Hepatocyte (in vitro differentiated cells): Measurements from ENCODE around the gene BIN1. TPM values are rescaled to one million over a fixed set of nuclear protein-coding genes. Genes with fewer than 3 reads are reported as not detected.

ENCODE experiments used
- DNase-seq: peaks from one replicate; pipeline ENCODE4 v3.0.0-alpha.2; 2016; ENCODE audit warnings: low spot score
- H2AFZ ChIP-seq: fragments of 200-600 bp; sonication (generic); 2 replicates; pipeline ENCODE4 v1.6.0; 2016; ENCODE audit warnings: antibody characterized with exemption, mild to moderate bottlenecking
- H3K27ac ChIP-seq: fragments of 200-600 bp; sonication (generic); 2 replicates; pipeline ENCODE4 v1.5.1; 2016; ENCODE audit warnings: mild to moderate bottlenecking
- H3K27me3 ChIP-seq: fragments of 200-600 bp; sonication (generic); 2 replicates; pipeline ENCODE4 v1.6.1; 2016
- H3K36me3 ChIP-seq: fragments of 200-600 bp; sonication (generic); replicated peaks from 2 replicates; pipeline ENCODE4 v1.5.1; 2016; ENCODE audit warnings: low read depth; ENCODE audit not compliant: insufficient read depth
- H3K4me1 ChIP-seq: fragments of 200-600 bp; sonication (generic); 2 replicates; pipeline ENCODE4 v1.5.1; 2016; ENCODE audit warnings: mild to moderate bottlenecking, moderate library complexity; ENCODE audit not compliant: insufficient read depth
- H3K4me2 ChIP-seq: fragments of 200-600 bp; sonication (generic); 2 replicates; pipeline ENCODE4 v1.6.0; 2016
- H3K4me3 ChIP-seq: fragments of 200-600 bp; sonication (generic); 2 replicates; pipeline ENCODE4 v1.5.1; 2016; ENCODE audit warnings: mild to moderate bottlenecking
- H3K79me2 ChIP-seq: fragments of 200-600 bp; sonication (generic); 2 replicates; pipeline ENCODE4 v1.6.0; 2017; ENCODE audit warnings: mild to moderate bottlenecking
- H3K9me2 ChIP-seq: fragments of 200-600 bp; sonication (generic); replicated peaks from 2 replicates; pipeline ENCODE4 v1.6.0; 2017; ENCODE audit warnings: mild to moderate bottlenecking; ENCODE audit not compliant: insufficient read depth
- H3K9me3 ChIP-seq: fragments of 200-600 bp; sonication (generic); 2 replicates; pipeline ENCODE4 v1.5.1; 2016; ENCODE audit warnings: low read depth, mild to moderate bottlenecking
- H4K20me1 ChIP-seq: fragments of 200-600 bp; sonication (generic); 2 replicates; pipeline ENCODE4 v1.6.0; 2016; ENCODE audit warnings: mild to moderate bottlenecking; ENCODE audit not compliant: insufficient read depth, poor library complexity, severe bottlenecking
- EZH2 ChIP-seq: fragments of 200-600 bp; sonication (generic); IDR thresholded peaks from 2 replicates; pipeline ENCODE4 v1.6.1; 2016; ENCODE audit warnings: antibody characterized with exemption, mild to moderate bottlenecking, borderline replicate concordance
- EZH2phosphoT487 ChIP-seq: fragments of 200-600 bp; sonication (generic); IDR thresholded peaks from one replicate; pipeline ENCODE4 v1.6.1; 2018; ENCODE audit warnings: antibody characterized with exemption, mild to moderate bottlenecking, low read depth, moderate library complexity; ENCODE audit not compliant: unreplicated experiment, severe bottlenecking
- WGBS: methylation state at CpG from one replicate; pipeline ENCODE4 v1.1.6; 2016; ENCODE audit warnings: low lambda C conversion rate; ENCODE audit errors: missing lambda C conversion rate; 5-methylcytosine and 5-hydroxymethylcytosine counted together
- polyA plus RNA-seq: library from polyadenylated mRNA; unstranded; fragments of >200 nt; fragmentation: Nextera tagmentation; extraction: Ambion mirVana; gene quantifications from 2 replicates; pipeline ENCODE4 v1.2.1, GENCODE V29; 2016
- total RNA-seq: library from RNA; depleted of rRNA; stranded (reverse); fragments of >200 nt; gene quantifications from 2 replicates; pipeline ENCODE4 v1.2.3, GENCODE V29; 2014
- TF ChIP-seq, protein P1 (sequence below): fragments of 200-600 bp; sonication (generic); IDR thresholded peaks from 2 replicates; pipeline ENCODE4 v1.5.1; 2016; ENCODE audit warnings: antibody characterized with exemption, mild to moderate bottlenecking; ENCODE audit not compliant: poor library complexity

BIN1 gene
- total and polyA plus RNA-seq, 2 experiments from 2014 or later = 109 to 113 TPM

DNA sequence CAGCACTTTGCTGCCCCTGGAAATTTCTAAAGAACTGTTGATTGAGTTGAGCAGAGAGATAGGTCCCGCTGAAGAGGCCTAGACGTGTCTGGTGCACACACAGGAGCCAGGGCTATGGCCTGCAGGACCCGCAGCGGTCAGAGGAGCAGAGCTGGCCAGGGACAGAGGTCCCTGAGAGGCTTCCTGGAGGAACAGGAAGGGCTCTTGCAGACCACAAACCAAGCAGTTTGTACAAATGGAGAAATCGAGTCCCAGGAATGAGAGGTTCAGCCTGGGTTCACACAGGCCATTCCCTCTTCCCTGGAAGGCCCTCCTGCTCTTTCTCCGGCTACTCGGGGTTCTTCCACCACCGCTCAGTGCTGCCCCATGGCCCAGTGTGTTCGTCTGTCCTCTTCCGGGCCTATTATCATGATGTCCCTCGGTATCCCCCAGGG, 1.2 kb upstream of the BIN1 start:
- peak overlapping the region; percentile 53 for H2AFZ ChIP-seq
- TF ChIP-seq, protein P1, sequence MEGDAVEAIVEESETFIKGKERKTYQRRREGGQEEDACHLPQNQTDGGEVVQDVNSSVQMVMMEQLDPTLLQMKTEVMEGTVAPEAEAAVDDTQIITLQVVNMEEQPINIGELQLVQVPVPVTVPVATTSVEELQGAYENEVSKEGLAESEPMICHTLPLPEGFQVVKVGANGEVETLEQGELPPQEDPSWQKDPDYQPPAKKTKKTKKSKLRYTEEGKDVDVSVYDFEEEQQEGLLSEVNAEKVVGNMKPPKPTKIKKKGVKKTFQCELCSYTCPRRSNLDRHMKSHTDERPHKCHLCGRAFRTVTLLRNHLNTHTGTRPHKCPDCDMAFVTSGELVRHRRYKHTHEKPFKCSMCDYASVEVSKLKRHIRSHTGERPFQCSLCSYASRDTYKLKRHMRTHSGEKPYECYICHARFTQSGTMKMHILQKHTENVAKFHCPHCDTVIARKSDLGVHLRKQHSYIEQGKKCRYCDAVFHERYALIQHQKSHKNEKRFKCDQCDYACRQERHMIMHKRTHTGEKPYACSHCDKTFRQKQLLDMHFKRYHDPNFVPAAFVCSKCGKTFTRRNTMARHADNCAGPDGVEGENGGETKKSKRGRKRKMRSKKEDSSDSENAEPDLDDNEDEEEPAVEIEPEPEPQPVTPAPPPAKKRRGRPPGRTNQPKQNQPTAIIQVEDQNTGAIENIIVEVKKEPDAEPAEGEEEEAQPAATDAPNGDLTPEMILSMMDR = no peak
- TF ChIP-seq EZH2 (no peak), EZH2phosphoT487 (no peak)
- peaks cover 29% of the 10 kb centered on the region for H3K4me1 ChIP-seq

DNA sequence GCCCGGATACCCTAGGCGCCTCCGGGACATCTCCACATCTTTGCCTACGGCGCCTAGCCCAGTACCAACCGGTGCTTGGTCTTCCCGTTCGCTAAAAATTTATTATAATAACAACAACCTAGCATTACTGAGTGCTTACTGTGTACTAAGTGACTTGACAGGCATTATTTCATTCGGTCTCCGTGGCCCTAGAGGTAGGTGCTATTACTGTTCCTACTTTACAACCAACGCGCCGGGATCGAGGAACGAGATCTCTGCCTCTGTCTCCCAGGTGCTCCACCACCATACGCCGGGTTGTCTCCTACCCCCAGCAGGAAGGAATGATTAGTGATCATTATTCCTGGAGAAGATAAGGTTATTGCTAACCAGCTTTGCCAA, 657 bp upstream of the BIN1 start:
- WGBS = 6% methylated on average over 17 of the region's 17 CpGs
- Histone ChIP-seq H3K9me2 (no peaks in the 10 kb centered on the region), H3K36me3 (no peaks in the 10 kb centered on the region), H3K27ac (peak overlapping the region; percentile 99), H3K27me3 (no peaks in the 10 kb centered on the region), H3K9me3 (no peaks in the 10 kb centered on the region), H3K4me3 (peak overlapping the region; percentile 44), H3K79me2 (peaks cover 42% of the 10 kb centered on the region), H4K20me1 (peaks cover 21% of the 10 kb centered on the region), H3K4me1 (peaks cover 34% of the 10 kb centered on the region), H2AFZ (peak overlapping the region; percentile 53), H3K4me2 (peak overlapping the region; percentile 96)
- TF ChIP-seq EZH2phosphoT487 (no peak), EZH2 (no peak)
- TF ChIP-seq, protein P1 = no peak
- DNase-seq = no peak

More for the DNA sequence above, 1.2 kb upstream of the BIN1 start:
- Histone ChIP-seq H3K4me2 (peak overlapping the region; percentile 96), H3K27me3 (no peaks in the 10 kb centered on the region), H3K79me2 (peaks cover 37% of the 10 kb centered on the region), H3K9me2 (no peaks in the 10 kb centered on the region), H3K36me3 (no peaks in the 10 kb centered on the region), H3K9me3 (no peaks in the 10 kb centered on the region), H4K20me1 (peaks cover 17% of the 10 kb centered on the region), H3K27ac (peak overlapping the region; percentile 99), H3K4me3 (peak overlapping the region; percentile 44)
- no peak for DNase-seq
- WGBS = 89% methylated on average over 11 of the region's 11 CpGs

DNA sequence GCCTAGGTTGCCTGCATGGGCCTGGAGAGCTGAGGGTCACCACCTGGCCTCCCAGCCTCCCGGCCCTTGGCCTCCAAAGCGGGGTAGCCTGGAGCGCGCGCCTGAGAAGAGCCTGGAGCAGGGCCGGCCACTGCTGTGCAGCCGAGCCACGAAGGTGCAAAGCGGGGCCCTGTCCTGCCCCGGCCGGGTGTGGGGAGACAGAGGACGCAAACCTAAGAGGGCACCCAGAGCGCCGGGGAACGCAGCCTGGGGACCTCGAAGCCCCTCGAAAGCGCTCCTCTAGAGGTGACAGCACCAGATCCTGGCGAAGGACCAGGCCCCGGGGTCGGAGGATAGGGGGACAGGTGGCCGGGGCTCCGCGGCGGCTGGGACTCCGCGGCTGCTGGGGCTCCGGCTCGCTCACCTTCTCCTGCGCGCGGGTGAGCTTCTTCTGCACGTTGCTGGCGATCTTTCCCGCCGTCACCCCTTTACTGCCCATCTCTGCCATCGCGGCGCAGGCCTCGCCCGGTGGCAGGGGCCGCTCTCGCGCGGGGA, 430 bp downstream of the BIN1 start:
- H3K36me3 ChIP-seq = no peaks in the 10 kb centered on the region
- peak overlapping the region; percentile 96 for H3K4me2 ChIP-seq
- peaks cover 45% of the 10 kb centered on the region for H3K4me1 ChIP-seq
- H3K9me2 ChIP-seq = no peaks in the 10 kb centered on the region
- DNase-seq = peak; percentile 51
- peaks cover 32% of the 10 kb centered on the region for H4K20me1 ChIP-seq
- peaks cover 52% of the 10 kb centered on the region for H3K79me2 ChIP-seq
- peak overlapping the region; percentile 90 for H3K4me3 ChIP-seq
- peak overlapping the region; percentile 35 for H2AFZ ChIP-seq
- under 1% methylated on average over 43 of the region's 45 CpGs for WGBS
- no peaks in the 10 kb centered on the region for H3K27me3 ChIP-seq
- H3K27ac ChIP-seq = peak overlapping the region; percentile 99
- TF ChIP-seq, protein P1 = no peak
- TF ChIP-seq EZH2phosphoT487 (no peak), EZH2 (no peak)
- no peaks in the 10 kb centered on the region for H3K9me3 ChIP-seq
